Measurements from ENCODE around the gene GYS1. TPM values are rescaled to one million over a fixed set of nuclear protein-coding genes. Genes with fewer than 3 reads are reported as not detected.
"Not testable (repeated sequence)": the region's sequence is repeated elsewhere in the genome, so short reads cannot be mapped to it uniquely, and the experiment has no call there.

The GYS1 gene
- total RNA-seq, result 23.1 and 24.8 TPM in 2 replicates

DNA sequence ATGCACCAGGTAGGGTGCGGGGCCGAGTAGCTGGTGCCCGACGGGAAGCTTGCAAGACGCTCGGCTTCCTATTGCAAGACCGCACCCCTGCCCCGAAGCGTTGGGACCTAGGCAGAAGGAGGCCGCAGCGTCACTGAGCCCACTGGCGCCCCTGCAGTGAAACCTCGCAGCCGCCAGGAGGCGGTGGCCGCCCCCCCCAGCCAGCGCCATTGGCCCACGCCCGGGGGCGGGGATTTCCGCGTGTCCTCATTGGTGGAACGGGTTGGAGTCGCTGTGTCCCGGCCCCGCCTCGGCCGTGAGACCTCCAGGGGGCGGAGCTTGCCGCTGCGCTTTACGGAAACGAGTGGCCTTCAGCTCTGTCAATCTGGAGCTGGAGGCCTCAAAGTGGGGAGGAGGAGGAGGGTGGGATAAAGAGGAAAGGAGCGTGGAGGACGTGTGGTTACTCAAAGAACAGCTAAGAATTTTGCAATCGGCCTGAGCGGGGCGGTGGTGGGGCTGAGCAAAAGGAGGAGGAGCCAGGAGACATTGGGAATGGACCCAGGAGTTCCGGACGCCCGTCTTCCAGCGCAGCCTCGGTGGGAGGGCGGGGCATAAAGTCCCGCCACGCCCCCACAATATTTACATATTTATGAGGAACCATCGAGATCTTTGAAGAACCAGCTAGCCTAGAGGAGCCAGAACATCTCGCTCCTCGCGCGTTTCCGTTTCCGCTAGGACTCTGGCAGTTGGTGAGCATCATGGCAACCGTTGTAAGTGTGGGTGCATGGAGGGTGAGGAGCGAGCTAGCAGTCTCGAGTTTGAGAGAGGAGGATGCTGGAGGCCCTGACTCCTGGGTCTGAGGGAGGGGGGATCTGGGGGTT lies at the start of gene GYS1, which contains the start of gene RUVBL2:
TSS of gene GYS1 (minus strand) at position 135 of the 860 bp plus-strand sequence. CDS start 197 bp downstream, outside the sequence.
TSS of gene RUVBL2 (plus strand) at position 713 of the 860 bp plus-strand sequence. CDS start at position 738, 25 bp downstream.
- H3K27me3 ChIP-seq (ENCODE audit: control insufficient read depth, insufficient read depth, low read length), result no peaks in the 10 kb centered on the region
- TF ChIP-seq, protein P1, sequence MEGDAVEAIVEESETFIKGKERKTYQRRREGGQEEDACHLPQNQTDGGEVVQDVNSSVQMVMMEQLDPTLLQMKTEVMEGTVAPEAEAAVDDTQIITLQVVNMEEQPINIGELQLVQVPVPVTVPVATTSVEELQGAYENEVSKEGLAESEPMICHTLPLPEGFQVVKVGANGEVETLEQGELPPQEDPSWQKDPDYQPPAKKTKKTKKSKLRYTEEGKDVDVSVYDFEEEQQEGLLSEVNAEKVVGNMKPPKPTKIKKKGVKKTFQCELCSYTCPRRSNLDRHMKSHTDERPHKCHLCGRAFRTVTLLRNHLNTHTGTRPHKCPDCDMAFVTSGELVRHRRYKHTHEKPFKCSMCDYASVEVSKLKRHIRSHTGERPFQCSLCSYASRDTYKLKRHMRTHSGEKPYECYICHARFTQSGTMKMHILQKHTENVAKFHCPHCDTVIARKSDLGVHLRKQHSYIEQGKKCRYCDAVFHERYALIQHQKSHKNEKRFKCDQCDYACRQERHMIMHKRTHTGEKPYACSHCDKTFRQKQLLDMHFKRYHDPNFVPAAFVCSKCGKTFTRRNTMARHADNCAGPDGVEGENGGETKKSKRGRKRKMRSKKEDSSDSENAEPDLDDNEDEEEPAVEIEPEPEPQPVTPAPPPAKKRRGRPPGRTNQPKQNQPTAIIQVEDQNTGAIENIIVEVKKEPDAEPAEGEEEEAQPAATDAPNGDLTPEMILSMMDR (IDR thresholded peaks at IDR 0.05; ENCODE audit: insufficient read depth, low read length, poor library complexity, severe bottlenecking), result peak; percentile 96
- DNase-seq (ENCODE audit: low read depth), result peak; percentile 97
- peak within 1 kb of the TSS; percentile 81 for H3K4me3 ChIP-seq (ENCODE audit: low read depth, low read length)
- no peaks in the 10 kb centered on the region for H3K36me3 ChIP-seq (ENCODE audit: control insufficient read depth, insufficient read depth, low read length)

DNA sequence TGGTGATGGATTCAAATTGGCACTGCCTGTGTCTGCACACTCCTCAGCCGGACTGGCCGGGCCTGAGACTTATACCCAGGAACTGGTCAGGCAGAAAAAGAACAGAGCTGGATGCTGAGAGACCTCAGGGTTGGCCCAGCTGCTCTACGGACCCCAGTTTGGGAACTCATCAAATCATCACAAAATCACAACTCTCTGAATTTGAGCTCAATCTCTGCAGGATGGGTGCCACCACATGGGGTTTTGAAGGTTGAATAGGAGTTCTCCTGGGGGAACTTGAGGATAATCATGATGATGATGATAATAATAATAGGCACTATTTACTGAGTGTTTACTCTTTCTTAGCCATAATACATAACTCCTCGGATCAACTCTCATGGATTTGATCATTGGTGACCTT lies 49.6 kb upstream of the GYS1 start:
- not testable (repeated sequence) for DNase-seq (ENCODE audit: low read depth); H3K36me3 ChIP-seq (ENCODE audit: control insufficient read depth, insufficient read depth, low read length); H3K4me3 ChIP-seq (ENCODE audit: low read depth, low read length); H3K27me3 ChIP-seq (ENCODE audit: control insufficient read depth, insufficient read depth, low read length)

DNA sequence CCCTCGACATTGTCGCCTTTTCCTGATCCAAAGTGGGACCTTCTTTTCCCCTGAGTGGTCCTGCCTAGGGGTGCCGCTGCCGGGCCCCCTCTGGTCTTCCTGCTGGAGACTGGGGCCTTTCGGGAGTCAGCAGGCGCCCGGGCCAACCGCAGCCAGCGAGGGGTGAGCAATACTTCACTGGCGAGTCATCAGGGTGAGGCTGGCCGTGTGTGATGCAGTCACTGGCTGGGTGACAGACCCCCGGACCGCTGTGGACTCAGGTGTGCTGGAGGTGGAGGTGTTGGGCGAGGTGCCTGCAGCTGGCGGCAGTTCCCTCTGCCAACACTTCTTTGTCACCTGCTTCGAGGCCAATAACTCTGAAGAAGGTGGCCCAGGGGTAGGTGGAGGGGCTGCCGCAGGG lies 49.1 kb upstream of the GYS1 start:
- no peak for DNase-seq (ENCODE audit: low read depth)
- TF ChIP-seq, protein P1 (IDR thresholded peaks at IDR 0.05; ENCODE audit: insufficient read depth, low read length, poor library complexity, severe bottlenecking), result no peak
- Histone ChIP-seq H3K4me3 (ENCODE audit: low read depth, low read length) (no peak overlapping the region), H3K36me3 (ENCODE audit: control insufficient read depth, insufficient read depth, low read length) (no peaks in the 10 kb centered on the region), H3K27me3 (ENCODE audit: control insufficient read depth, insufficient read depth, low read length) (no peaks in the 10 kb centered on the region)

DNA sequence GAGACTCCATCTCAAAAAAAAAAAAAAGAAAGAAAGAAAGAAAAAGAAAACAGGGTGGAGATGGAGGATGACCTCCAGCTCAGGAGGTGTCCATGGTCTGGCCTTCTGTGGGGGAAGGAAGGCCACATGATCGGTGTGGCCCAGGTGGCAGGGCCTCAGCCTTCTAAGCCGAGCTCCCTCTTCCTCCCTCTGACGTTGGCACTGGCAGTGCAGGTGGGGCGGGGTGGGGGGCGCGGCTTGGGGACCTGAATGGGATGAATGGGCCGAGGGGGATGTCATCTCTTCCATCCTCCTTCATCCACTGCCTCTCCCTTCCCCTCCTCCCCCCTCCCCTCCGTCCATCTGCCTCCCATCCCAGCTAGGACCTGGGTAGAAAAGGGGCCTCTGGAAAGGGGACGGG lies 46.6 kb upstream of the GYS1 start:
- H3K27me3 ChIP-seq (ENCODE audit: control insufficient read depth, insufficient read depth, low read length); H3K36me3 ChIP-seq (ENCODE audit: control insufficient read depth, insufficient read depth, low read length); H3K4me3 ChIP-seq (ENCODE audit: low read depth, low read length); DNase-seq (ENCODE audit: low read depth): not testable (repeated sequence)

DNA sequence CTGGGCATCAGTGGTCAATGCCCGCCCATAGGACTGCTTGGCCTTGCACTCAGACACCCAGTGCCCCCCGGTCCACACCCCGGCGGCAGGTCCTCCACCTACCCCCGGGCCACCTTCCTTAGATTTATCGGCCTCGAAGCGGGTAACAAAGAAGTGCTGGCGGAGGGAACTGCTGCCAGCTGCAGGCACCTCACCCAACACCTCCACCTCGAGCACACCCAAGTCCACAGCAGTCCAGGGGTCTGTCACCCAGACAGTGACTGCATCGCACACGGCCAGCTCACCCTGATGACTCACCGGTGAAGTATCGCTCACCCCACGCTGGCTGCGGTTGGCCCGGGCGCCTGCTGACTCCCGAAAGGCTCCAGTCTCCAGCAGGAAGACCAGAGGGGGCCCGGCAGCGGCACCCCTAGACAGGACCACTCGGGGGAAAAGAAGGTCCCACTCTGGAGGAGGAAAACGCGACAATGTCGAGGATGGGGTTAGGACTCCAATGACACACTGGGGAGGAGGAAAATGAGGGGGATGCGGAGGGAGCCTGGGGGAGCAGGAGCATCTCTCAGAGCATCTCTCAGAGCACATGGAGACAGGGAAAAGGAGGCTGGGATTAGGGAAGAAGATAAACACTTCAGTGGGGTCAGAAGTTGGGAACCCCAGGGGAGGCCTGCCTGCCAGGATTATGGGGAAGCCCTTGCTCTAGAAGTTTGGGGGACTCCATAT lies 45.6 kb upstream of the GYS1 start:
- H3K27me3 ChIP-seq (ENCODE audit: control insufficient read depth, insufficient read depth, low read length); H3K4me3 ChIP-seq (ENCODE audit: low read depth, low read length); H3K36me3 ChIP-seq (ENCODE audit: control insufficient read depth, insufficient read depth, low read length); DNase-seq (ENCODE audit: low read depth): not testable (repeated sequence)

DNA sequence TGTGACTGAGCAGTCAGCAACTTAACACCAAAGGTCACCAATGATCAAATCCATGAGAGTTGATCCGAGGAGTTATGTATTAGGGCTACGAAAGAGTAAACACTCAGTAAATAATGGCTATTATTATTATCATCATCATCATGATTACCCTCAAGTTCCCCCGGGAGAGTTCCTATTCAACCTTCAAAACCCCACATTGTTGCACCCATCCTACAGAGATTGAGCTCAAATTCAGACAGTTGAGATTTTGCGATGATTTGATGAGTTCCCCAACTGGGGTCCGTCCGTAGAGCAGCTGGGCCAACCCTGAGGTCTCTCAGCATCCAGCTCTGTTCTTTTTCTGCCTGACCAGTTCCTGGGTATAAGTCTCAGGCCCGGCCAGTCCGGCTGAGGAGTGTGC lies 45.0 kb upstream of the GYS1 start:
- H3K36me3 ChIP-seq (ENCODE audit: control insufficient read depth, insufficient read depth, low read length); DNase-seq (ENCODE audit: low read depth); H3K27me3 ChIP-seq (ENCODE audit: control insufficient read depth, insufficient read depth, low read length); H3K4me3 ChIP-seq (ENCODE audit: low read depth, low read length): not testable (repeated sequence)

DNA sequence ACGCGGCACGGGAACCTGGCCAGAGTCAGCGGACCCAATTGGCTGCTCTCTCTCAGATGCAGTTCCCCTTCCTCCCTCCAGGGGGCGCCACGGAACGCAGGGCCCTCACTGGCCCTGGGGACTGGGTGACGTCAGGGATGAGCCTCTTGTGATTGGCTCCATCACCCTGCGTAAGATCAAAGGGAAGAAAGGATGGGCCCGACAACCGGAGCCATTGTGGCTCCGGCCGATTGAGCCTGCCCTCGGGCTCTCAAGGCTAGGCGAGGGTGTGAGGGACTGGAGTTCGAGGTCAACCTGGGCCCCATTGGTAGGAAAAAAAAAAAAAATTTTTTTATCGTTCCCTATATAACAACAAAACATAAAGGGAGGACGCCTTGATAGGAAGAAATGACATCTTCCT lies 43.7 kb upstream of the GYS1 start, which contains the start of gene CGB1:
TSS of gene CGB1 (minus strand) at position 81 of the 400 bp plus-strand sequence. CDS start 184 bp downstream, outside the sequence.
- H3K27me3 ChIP-seq (ENCODE audit: control insufficient read depth, insufficient read depth, low read length); H3K36me3 ChIP-seq (ENCODE audit: control insufficient read depth, insufficient read depth, low read length); H3K4me3 ChIP-seq (ENCODE audit: low read depth, low read length); DNase-seq (ENCODE audit: low read depth): not testable (repeated sequence)
- TF ChIP-seq, protein P1 (IDR thresholded peaks at IDR 0.05; ENCODE audit: insufficient read depth, low read length, poor library complexity, severe bottlenecking), result peak; percentile 37

All from kidney epithelial cell (primary cell).